Transverse colon (tissue), 4 donors: ENCODE measurements around the gene RGS16.

Experiments used
- EP300 ChIP-seq: sonication (generic); formaldehyde crosslinking; IDR thresholded peaks from one replicate; pipeline ENCODE4 v1.6.1; 2017; ENCODE audit warnings: antibody characterized with exemption, low read depth
- POLR2A ChIP-seq: fragments of 450-650 bp; IDR thresholded peaks from one replicate; pipeline ENCODE4 v1.6.1; 2016; ENCODE audit warnings: antibody characterized with exemption, mild to moderate bottlenecking, moderate library complexity
- POLR2AphosphoS5 ChIP-seq, 3 donors: sonication (generic); formaldehyde crosslinking; IDR thresholded peaks; one replicate each; pipeline ENCODE4 v1.6.1; 2016; ENCODE audit warnings: antibody characterized with exemption in 3 of 3
- TF ChIP-seq, protein P1 (sequence below), 5 experiments: fragments of 200-600 bp in 3 of 5; fragments of 450-650 bp in 2 of 5; sonication (generic) in 3 of 5; IDR thresholded peaks; 1 replicate in 2 of 5; 2 replicates in 3 of 5; pipeline ENCODE4 v1.5.1; 2016 to 2017; ENCODE audit warnings: antibody characterized with exemption in 5 of 5, inconsistent platforms in 3 of 5, mild to moderate bottlenecking in 2 of 5, moderate library complexity in 1 of 5

DNA sequence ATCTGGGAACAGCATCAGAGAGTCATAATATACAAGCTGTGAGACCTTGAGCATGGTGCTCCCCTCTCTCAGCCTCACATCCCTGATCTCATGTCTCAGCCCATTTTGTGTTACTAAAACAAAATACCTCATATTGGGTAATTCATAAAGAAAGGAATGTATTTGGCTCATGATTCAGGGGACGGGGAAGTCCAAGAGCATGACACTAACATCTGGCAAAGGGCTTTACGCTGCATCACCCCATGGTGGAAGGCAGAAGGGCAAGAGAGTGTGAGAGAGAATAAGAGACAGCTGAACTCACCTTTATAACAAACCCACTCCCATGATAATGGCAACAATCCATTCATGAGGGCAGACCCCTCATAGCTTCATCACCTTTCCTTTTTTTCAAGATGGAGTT is 51.7 kb downstream of the RGS16 start:
- TF ChIP-seq, protein P1, sequence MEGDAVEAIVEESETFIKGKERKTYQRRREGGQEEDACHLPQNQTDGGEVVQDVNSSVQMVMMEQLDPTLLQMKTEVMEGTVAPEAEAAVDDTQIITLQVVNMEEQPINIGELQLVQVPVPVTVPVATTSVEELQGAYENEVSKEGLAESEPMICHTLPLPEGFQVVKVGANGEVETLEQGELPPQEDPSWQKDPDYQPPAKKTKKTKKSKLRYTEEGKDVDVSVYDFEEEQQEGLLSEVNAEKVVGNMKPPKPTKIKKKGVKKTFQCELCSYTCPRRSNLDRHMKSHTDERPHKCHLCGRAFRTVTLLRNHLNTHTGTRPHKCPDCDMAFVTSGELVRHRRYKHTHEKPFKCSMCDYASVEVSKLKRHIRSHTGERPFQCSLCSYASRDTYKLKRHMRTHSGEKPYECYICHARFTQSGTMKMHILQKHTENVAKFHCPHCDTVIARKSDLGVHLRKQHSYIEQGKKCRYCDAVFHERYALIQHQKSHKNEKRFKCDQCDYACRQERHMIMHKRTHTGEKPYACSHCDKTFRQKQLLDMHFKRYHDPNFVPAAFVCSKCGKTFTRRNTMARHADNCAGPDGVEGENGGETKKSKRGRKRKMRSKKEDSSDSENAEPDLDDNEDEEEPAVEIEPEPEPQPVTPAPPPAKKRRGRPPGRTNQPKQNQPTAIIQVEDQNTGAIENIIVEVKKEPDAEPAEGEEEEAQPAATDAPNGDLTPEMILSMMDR (IDR thresholded peaks at IDR 0.05), result no peak
- TF ChIP-seq EP300, result no peak
- TF ChIP-seq POLR2A, result no peak
- no peak for TF ChIP-seq POLR2AphosphoS5 (IDR thresholded peaks at IDR 0.05)
